Nephron (organoid): ENCODE data around the gene NRP2.

Experiments
- H3K27ac Mint-ChIP-seq, 3 experiments: 2 replicates each; pipeline ENCODE4 v1.8.0; 2020; ENCODE audit warnings: mixed read lengths in 3 of 3, mild to moderate bottlenecking in 2 of 3, moderate library complexity in 1 of 3
- H3K27me3 Mint-ChIP-seq: 2 replicates; pipeline ENCODE4 v1.8.0; 2021; ENCODE audit warnings: low read depth, mild to moderate bottlenecking, moderate library complexity, mixed read lengths
- H3K36me3 Mint-ChIP-seq: 2 replicates; pipeline ENCODE4 v1.8.0; 2020; ENCODE audit warnings: low read depth, mixed read lengths
- H3K4me1 Mint-ChIP-seq: 2 replicates; pipeline ENCODE4 v1.8.0; 2020; ENCODE audit warnings: mixed read lengths
- H3K4me3 Mint-ChIP-seq, 3 experiments: 2 replicates each; pipeline ENCODE4 v1.8.0; 2020; ENCODE audit warnings: mild to moderate bottlenecking in 3 of 3, mixed read lengths in 3 of 3, moderate library complexity in 2 of 3
- H3K9me3 Mint-ChIP-seq: 2 replicates; pipeline ENCODE4 v1.8.0; 2020; ENCODE audit warnings: mixed read lengths
- TF ChIP-seq, protein P1 (sequence below), 3 experiments: fragments of 200-600 bp; sonication (generic); IDR thresholded peaks; one replicate each; pipeline ENCODE4 v1.5.0; 2021; ENCODE audit warnings: antibody characterized with exemption in 3 of 3; ENCODE audit not compliant: unreplicated experiment in 3 of 3

The NRP2 gene

DNA sequence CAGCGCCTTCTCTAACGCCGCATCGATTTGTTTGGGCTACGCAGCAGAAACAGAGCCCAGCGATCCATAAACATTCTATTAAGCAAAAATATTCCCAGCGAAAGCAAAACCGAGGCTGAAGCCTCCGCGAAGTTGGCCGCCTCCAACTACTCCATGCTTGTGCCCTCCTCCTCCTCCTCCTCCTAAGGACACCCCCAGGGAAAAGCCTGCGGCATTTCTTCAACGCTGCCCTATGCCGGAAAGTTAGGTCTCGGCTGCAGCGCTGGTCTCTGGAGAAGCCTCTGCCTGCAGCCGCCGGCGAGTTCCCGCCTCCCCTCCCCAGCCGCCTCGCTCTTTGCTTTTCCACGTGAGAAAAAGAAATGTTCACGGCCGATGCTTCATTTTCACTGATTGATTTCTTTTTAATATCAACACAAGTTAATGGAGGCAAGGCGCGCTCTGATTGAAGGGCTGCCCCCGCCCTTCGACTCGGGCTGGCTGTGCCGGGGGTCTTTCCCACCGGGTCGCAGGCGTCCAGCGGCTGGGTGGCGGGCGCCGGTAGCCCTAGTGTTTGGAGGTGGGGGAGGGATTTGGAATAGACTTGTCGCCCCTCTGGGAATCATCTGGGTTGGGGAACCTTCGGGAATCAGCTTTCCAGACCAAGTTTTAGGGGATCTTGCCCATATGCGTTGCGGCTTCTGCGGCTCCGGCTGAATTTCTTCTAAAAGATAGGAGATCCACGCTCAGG lies 3.9 kb downstream of the NRP2 start:
- H3K4me3 Mint-ChIP-seq: peak overlapping the region; percentile 92 to 98 (median 93)
- H3K9me3 Mint-ChIP-seq: no peaks in the 10 kb centered on the region
- TF ChIP-seq, protein P1, sequence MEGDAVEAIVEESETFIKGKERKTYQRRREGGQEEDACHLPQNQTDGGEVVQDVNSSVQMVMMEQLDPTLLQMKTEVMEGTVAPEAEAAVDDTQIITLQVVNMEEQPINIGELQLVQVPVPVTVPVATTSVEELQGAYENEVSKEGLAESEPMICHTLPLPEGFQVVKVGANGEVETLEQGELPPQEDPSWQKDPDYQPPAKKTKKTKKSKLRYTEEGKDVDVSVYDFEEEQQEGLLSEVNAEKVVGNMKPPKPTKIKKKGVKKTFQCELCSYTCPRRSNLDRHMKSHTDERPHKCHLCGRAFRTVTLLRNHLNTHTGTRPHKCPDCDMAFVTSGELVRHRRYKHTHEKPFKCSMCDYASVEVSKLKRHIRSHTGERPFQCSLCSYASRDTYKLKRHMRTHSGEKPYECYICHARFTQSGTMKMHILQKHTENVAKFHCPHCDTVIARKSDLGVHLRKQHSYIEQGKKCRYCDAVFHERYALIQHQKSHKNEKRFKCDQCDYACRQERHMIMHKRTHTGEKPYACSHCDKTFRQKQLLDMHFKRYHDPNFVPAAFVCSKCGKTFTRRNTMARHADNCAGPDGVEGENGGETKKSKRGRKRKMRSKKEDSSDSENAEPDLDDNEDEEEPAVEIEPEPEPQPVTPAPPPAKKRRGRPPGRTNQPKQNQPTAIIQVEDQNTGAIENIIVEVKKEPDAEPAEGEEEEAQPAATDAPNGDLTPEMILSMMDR (IDR thresholded peaks at IDR 0.05; ENCODE audit: unreplicated experiment in 3 of 3): no peak
- H3K27me3 Mint-ChIP-seq: peaks cover 34% of the 10 kb centered on the region
- peaks cover 6% of the 10 kb centered on the region for H3K36me3 Mint-ChIP-seq
- peaks cover 64% of the 10 kb centered on the region for H3K4me1 Mint-ChIP-seq
- H3K27ac Mint-ChIP-seq: peak overlapping the region; percentile 78 to 90 (median 87)

DNA sequence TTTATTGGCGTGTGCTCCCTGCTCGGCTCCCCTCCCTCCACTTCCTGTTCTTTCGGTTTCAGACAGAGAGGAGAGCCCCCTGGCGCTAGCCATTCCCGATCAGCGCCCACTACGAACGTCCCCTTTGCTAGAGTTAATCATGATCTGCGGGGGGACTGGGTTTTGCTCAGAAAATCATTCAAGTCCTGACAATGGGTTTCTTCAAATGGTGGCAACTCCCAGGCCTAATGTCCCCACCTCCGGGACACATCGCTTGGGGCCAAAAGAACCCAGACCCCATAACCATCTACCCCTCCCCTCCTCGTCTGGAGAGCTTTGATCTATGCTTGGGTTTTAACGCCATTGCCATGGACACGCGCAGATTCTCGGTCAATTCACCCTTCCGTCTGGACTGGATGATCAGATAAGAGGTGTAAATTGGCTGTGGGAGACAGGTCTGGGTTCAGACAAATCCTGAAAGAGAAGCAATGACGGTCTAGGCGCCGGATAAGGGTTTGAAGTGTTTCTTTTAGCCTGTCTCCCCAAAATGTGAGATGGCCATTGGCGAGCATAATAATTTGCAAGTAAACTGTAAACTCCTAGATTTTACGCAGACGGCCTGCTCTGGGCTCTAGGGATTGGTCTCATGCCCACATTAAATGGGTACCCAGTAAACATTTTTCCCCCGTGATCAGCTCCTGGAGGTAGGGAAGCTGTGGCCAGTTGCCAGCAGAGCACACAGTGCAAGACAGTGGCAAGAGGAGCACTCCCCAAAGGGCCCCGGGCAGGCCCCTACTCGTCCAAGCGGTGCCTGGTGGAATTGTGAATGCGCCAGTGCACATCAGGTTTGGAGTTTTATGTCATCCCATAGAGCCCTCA lies 4.7 kb downstream of the NRP2 start:
- Mint-ChIP-seq H3K9me3 (no peaks in the 10 kb centered on the region), H3K4me1 (peaks cover 64% of the 10 kb centered on the region), H3K27me3 (peaks cover 29% of the 10 kb centered on the region), H3K4me3 (peak overlapping the region; percentile 92 to 98 (median 93)), H3K27ac (peak overlapping the region; percentile 76 to 90 (median 87)), H3K36me3 (peaks cover 6% of the 10 kb centered on the region)
- TF ChIP-seq, protein P1 (IDR thresholded peaks at IDR 0.05; ENCODE audit: unreplicated experiment in 3 of 3): peak; percentile 23 to 43 (median 25)

DNA sequence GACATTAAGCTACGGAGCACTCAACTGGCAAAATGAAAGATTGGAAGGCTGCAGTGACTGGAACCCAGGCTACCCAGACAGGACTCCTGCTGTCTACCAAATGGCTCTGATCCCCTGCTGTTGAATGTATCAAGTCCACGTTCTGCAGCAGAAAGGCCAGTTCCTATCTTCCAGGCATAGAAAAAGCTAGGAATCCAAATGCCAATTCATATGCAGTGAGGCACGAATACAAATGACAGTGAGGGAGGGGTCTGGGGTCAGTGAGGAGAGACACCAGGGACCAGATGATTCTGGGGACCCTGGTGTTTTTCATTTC lies 5.3 kb downstream of the NRP2 start:
- Mint-ChIP-seq H3K27me3 (peaks cover 29% of the 10 kb centered on the region), H3K4me3 (peak overlapping the region; percentile 4 to 98 (median 92)), H3K4me1 (peaks cover 69% of the 10 kb centered on the region), H3K36me3 (peaks cover 6% of the 10 kb centered on the region), H3K27ac (peak overlapping the region; percentile 4 to 90 (median 87)), H3K9me3 (no peaks in the 10 kb centered on the region)
- TF ChIP-seq, protein P1 (IDR thresholded peaks at IDR 0.05; ENCODE audit: unreplicated experiment in 3 of 3): no peak

DNA sequence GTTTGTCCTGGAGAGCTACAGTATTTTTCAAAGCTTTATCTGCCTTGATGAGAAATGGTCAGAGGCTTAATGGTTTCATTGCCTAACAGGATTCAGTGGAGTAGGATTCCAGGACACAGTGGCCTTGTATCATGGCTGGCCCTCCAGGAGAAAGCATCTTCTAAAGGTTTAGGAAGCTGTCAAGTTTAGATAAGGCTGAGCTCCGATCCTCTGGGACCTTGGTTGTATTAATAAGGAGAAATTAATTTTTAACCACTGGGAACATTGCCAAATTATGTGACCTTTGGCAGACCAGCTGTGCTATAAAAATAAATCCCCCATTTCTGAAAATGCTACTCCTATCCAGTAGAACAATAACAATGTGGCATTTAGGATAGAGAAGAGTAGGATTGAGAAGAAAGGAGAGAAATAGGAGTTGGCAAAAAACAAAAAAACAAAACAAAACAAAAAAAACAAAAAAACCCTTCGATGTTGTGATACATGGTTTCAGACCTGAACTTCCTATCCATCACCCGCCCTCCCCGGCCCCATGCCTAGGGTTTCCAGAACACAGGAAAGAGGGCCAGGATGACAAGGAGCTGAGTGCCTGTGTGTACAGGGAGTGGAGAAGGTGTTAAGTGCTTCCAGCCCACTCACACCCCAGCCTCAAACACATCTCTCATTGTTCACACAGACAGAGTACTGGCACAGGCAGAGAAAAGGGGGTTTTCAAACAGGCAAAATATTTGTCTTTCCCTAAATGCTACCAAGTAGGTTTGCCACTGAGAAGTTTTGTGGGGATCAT lies 6.3 kb downstream of the NRP2 start:
- Mint-ChIP-seq H3K4me1 (peaks cover 63% of the 10 kb centered on the region), H3K4me3 (peak overlapping the region; percentile 30 to 98 (median 92)), H3K36me3 (peaks cover 10% of the 10 kb centered on the region), H3K27me3 (peaks cover 24% of the 10 kb centered on the region), H3K27ac (peak overlapping the region; percentile 61 to 90 (median 87)), H3K9me3 (no peaks in the 10 kb centered on the region)
- TF ChIP-seq, protein P1 (IDR thresholded peaks at IDR 0.05; ENCODE audit: unreplicated experiment in 3 of 3): no peak

DNA sequence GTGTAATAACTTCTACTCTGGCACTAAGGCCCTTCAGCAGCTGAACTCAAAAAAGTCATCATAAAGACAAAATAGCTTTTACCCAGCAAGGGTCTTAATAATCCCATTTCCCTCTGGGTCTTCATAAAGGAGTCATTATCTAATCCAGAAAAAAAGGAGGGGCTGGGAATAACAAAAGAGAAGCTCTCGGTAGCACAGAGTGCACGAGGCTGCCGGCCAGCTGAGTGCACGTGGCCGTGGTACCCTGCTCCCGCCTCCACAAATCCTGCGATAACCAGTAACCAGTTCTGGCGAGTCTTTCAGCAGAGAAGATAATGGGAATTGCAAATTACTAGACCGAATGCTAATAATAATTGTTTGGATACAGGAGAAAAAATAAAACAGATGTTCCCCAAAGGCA lies 7.5 kb downstream of the NRP2 start:
- TF ChIP-seq, protein P1 (IDR thresholded peaks at IDR 0.05; ENCODE audit: unreplicated experiment in 3 of 3): no peak
- Mint-ChIP-seq H3K4me1 (peaks cover 61% of the 10 kb centered on the region), H3K27me3 (peaks cover 14% of the 10 kb centered on the region), H3K9me3 (no peaks in the 10 kb centered on the region), H3K27ac (peak overlapping the region; percentile 2 to 48 (median 8)), H3K36me3 (peaks cover 11% of the 10 kb centered on the region), H3K4me3 (peak overlapping the region in 1 of 3 experiments; percentile 36)
